ENCODE measurements around the gene CRACR2B. TPM values are rescaled to one million over a fixed set of nuclear protein-coding genes. Genes with fewer than 3 reads are reported as not detected.

The CRACR2B gene
- total RNA-seq, 4 donors from 2014 or later: 82.7 to 373 (median 210) TPM

- H3K27me3 ChIP-seq: peaks cover 25% of the 10 kb centered on the region
- H3K9me3 ChIP-seq: no peaks in the 10 kb centered on the region
- no peak overlapping the region for H3K27ac ChIP-seq
- peaks cover 0 to 7% (median 2%) of the 10 kb centered on the region in 4 donors for H3K4me1 ChIP-seq
- TF ChIP-seq EP300 (IDR thresholded peaks at IDR 0.05; ENCODE audit: low read depth): no peak
- TF ChIP-seq CTCF (IDR thresholded peaks at IDR 0.05): no peak
- TF ChIP-seq POLR2AphosphoS5 (IDR thresholded peaks at IDR 0.05): no peak
- TF ChIP-seq POLR2A (IDR thresholded peaks at IDR 0.05): no peak
- WGBS, 2 donors (ENCODE audit: low coverage in 1 of 2): 29% methylated on average over 25 of the region's 31 CpGs; no CpG with 5 or more reads in 1 of the 2 donors
- H3K36me3 ChIP-seq: no peaks in the 10 kb centered on the region
- intact Hi-C loops (cut with DNase I; ENCODE audit: low total_unique reads): no loop called here
- in situ Hi-C loops (cut with MboI; ENCODE audit: low pct_ligation_motif_present in 1 of 4, low pct_unique_long_range_greater_than_20kb in 1 of 4, low sequenced_read_pairs in 3 of 4): no loop called here
- no peak for DNase-seq
- H3K4me3 ChIP-seq: no peak overlapping the region
Measured at GRCh38 chr11:788953-789940, 38.5 kb upstream of the CRACR2B start.

- Histone ChIP-seq H3K4me1 (peaks cover 0 to 13% (median 7%) of the 10 kb centered on the region in 4 donors), H3K9me3 (no peaks in the 10 kb centered on the region), H3K27me3 (peaks cover 25% of the 10 kb centered on the region), H3K4me3 (no peak within 1 kb of the TSS), H3K36me3 (no peaks in the 10 kb centered on the region), H3K27ac (no peak within 1 kb of the TSS)
- in situ Hi-C loops (cut with MboI; ENCODE audit: low pct_ligation_motif_present in 1 of 4, low pct_unique_long_range_greater_than_20kb in 1 of 4, low sequenced_read_pairs in 3 of 4) (no loop called here), intact Hi-C loops (cut with DNase I; ENCODE audit: low total_unique reads) (no loop called here)
- no peak for DNase-seq
- no peak for TF ChIP-seq POLR2AphosphoS5 (IDR thresholded peaks at IDR 0.05)
- no peak for TF ChIP-seq POLR2A (IDR thresholded peaks at IDR 0.05)
- TF ChIP-seq EP300 (IDR thresholded peaks at IDR 0.05; ENCODE audit: low read depth): no peak
- TF ChIP-seq CTCF (IDR thresholded peaks at IDR 0.05): no peak
- 21% methylated on average over 10 of the region's 44 CpGs; no CpG with 5 or more reads in 1 of the 2 donors for WGBS, 2 donors (ENCODE audit: low coverage in 1 of 2)
Measured at GRCh38 chr11:789943-790342, 37.8 kb upstream of the CRACR2B start, which contains the start of gene CEND1. Gene CEND1 (minus strand): TSS chr11:790090. CDS start chr11:788576, 1,514 bp downstream.

GRCh38 chr11:790721-791564, 36.8 kb upstream of the CRACR2B start:
- no peaks in the 10 kb centered on the region for H3K9me3 ChIP-seq
- 76% methylated on average over 18 of the region's 18 CpGs; no CpG with 5 or more reads in 1 of the 2 donors for WGBS, 2 donors (ENCODE audit: low coverage in 1 of 2)
- peaks cover 25% of the 10 kb centered on the region for H3K27me3 ChIP-seq
- no peak overlapping the region for H3K27ac ChIP-seq
- intact Hi-C loops (cut with DNase I; ENCODE audit: low total_unique reads): no loop called here
- DNase-seq: no peak
- peaks cover 9 to 23% (median 17%) of the 10 kb centered on the region in 4 donors for H3K4me1 ChIP-seq
- in situ Hi-C loops (cut with MboI; ENCODE audit: low pct_ligation_motif_present in 1 of 4, low pct_unique_long_range_greater_than_20kb in 1 of 4, low sequenced_read_pairs in 3 of 4): no loop called here
- H3K36me3 ChIP-seq: no peaks in the 10 kb centered on the region
- TF ChIP-seq CTCF (IDR thresholded peaks at IDR 0.05): no peak
- no peak for TF ChIP-seq EP300 (IDR thresholded peaks at IDR 0.05; ENCODE audit: low read depth)
- TF ChIP-seq POLR2A (IDR thresholded peaks at IDR 0.05): no peak
- no peak for TF ChIP-seq POLR2AphosphoS5 (IDR thresholded peaks at IDR 0.05)
- H3K4me3 ChIP-seq: no peak overlapping the region

Measured in transverse colon (tissue), 4 donors.